PC-9 (cell line): ENCODE data around the gene MED16. TPM values are rescaled to one million over a fixed set of nuclear protein-coding genes. Genes with fewer than 3 reads are reported as not detected.

Experiments used
- BruUV-seq: library from RNA; stranded (reverse); fragments of 400-500 nt; replicated peaks from 2 replicates; lab custom pipeline; 2021; lab: Mats Ljungman, UMichigan
- CTCF ChIA-PET: fragments of 300-600 bp; sonication (Branson Sonifier 250); formaldehyde crosslinking; loops from one replicate; lab custom pipeline; 2022; ENCODE audit warnings: antibody characterized with exemption; lab: Charles Lee
- POLR2A ChIA-PET: fragments of 300-600 bp; sonication (Branson Sonifier 250); formaldehyde crosslinking; loops from one replicate; lab custom pipeline; 2022; ENCODE audit warnings: antibody characterized with exemption; ENCODE audit not compliant: unreplicated experiment; lab: Charles Lee
- DNase-seq, 2 experiments: peaks; one replicate each; pipeline versions ENCODE4 v3.0.0 to v3.0.0-alpha.2; 2015 to 2022; ENCODE audit warnings: mixed read lengths in 1 of 2
- H2AFZ ChIP-seq: fragments of 200-600 bp; sonication (generic); 2 replicates; pipeline ENCODE4 v1.8.1; 2017; ENCODE audit warnings: antibody characterized with exemption
- H3F3A ChIP-seq: fragments of 200-600 bp; sonication (generic); 2 replicates; pipeline ENCODE4 v1.8.1; 2017; ENCODE audit warnings: antibody characterized with exemption, mild to moderate bottlenecking, low read depth; ENCODE audit not compliant: insufficient read depth
- H3K27ac ChIP-seq: fragments of 200-600 bp; sonication (generic); 2 replicates; pipeline ENCODE4 v1.6.1; 2016; ENCODE audit warnings: mixed run types
- H3K27me3 ChIP-seq: fragments of 200-600 bp; sonication (generic); 2 replicates; pipeline ENCODE4 v1.6.1; 2016; ENCODE audit warnings: low read depth, mixed run types; ENCODE audit not compliant: insufficient read depth
- H3K36me3 ChIP-seq: fragments of 200-600 bp; sonication (generic); 2 replicates; pipeline ENCODE4 v1.6.1; 2016; ENCODE audit warnings: low read depth, mixed run types
- H3K4me1 ChIP-seq: fragments of 200-600 bp; sonication (generic); replicated peaks from 2 replicates; pipeline ENCODE4 v1.6.1; 2016; ENCODE audit warnings: mixed run types; ENCODE audit not compliant: insufficient read depth
- H3K4me2 ChIP-seq: fragments of 200-600 bp; sonication (generic); 2 replicates; pipeline ENCODE4 v1.6.1; 2017; ENCODE audit warnings: mixed run types
- H3K4me3 ChIP-seq: fragments of 200-600 bp; sonication (generic); 2 replicates; pipeline ENCODE4 v1.6.1; 2016; ENCODE audit warnings: mixed run types
- H3K79me2 ChIP-seq: fragments of 200-600 bp; sonication (generic); 2 replicates; pipeline ENCODE4 v1.6.1; 2017; ENCODE audit warnings: low read depth, mixed run types
- H3K9me2 ChIP-seq: fragments of 200-600 bp; sonication (generic); 2 replicates; pipeline ENCODE4 v1.8.1; 2017; ENCODE audit warnings: mild to moderate bottlenecking; ENCODE audit not compliant: insufficient read depth
- H3K9me3 ChIP-seq: fragments of 200-600 bp; sonication (generic); 2 replicates; pipeline ENCODE4 v1.8.1; 2016; ENCODE audit warnings: low read depth; ENCODE audit not compliant: insufficient read depth
- H4K20me1 ChIP-seq: fragments of 200-600 bp; sonication (generic); 2 replicates; pipeline ENCODE4 v1.8.1; 2017; ENCODE audit not compliant: insufficient read depth
- CTCF ChIP-seq: fragments of 200-600 bp; sonication (generic); conservative IDR thresholded peaks from 2 replicates; pipeline ENCODE4 v1.6.1; 2017; ENCODE audit warnings: mixed run types, antibody characterized with exemption, mild to moderate bottlenecking, moderate library complexity
- EZH2 ChIP-seq: fragments of 200-600 bp; sonication (generic); IDR thresholded peaks from 2 replicates; pipeline ENCODE4 v1.8.0; 2017; ENCODE audit warnings: antibody characterized with exemption, low read depth
- intact Hi-C: fragments of 100-400 bp; cut with micrococcal nuclease; formaldehyde crosslinking; loops from one replicate; pipeline ENCODE4 v1.10.0; 2022; ENCODE audit not compliant: unreplicated experiment
- total RNA-seq: library from RNA; stranded (reverse); gene quantifications from 2 replicates; pipeline ENCODE4 v1.2.3, GENCODE V29; 2021

The MED16 gene
- total RNA-seq, 1 experiment from 2014 or later: 54.7 TPM

- intact Hi-C loops: no loop called here
- peaks cover 19% of the 10 kb centered on the region; the same call in 1 of the 2 replicates for H3F3A ChIP-seq
- H3K4me2 ChIP-seq: no peak overlapping the region
- peaks cover 12% of the 10 kb centered on the region for H4K20me1 ChIP-seq
- no peaks in the 10 kb centered on the region for H3K9me2 ChIP-seq
- H3K36me3 ChIP-seq: no peaks in the 10 kb centered on the region
- H3K4me3 ChIP-seq: no peak overlapping the region
- H3K27me3 ChIP-seq: no peaks in the 10 kb centered on the region
- CTCF ChIA-PET: interaction anchor here (0.8 kb wide), 1 partner anchor 84 kb away, joined by 4 read pairs; no protein-coding TSS in a partner anchor
- no TSS peak for BruUV-seq
- H2AFZ ChIP-seq: no peak overlapping the region
- H3K27ac ChIP-seq: no peak overlapping the region
- peaks cover 8% of the 10 kb centered on the region; the same call in 1 of the 2 replicates for H3K4me1 ChIP-seq
- POLR2A ChIA-PET: no interaction called here
- H3K79me2 ChIP-seq: no peaks in the 10 kb centered on the region
- H3K9me3 ChIP-seq: no peaks in the 10 kb centered on the region
- no peak for DNase-seq
- no peak for TF ChIP-seq CTCF
- TF ChIP-seq EZH2: no peak
These were observed 16.1 kb downstream of the MED16 start for GRCh38 chr19:876780-877314.

- H3K27ac ChIP-seq: no peak overlapping the region
- no TSS peak for BruUV-seq
- CTCF ChIA-PET: no interaction called here
- TF ChIP-seq CTCF (no peak), EZH2 (no peak)
- peaks cover 25% of the 10 kb centered on the region; the same call in 1 of the 2 replicates for H3F3A ChIP-seq
- no peaks in the 10 kb centered on the region for H3K9me3 ChIP-seq
- no peaks in the 10 kb centered on the region for H3K27me3 ChIP-seq
- intact Hi-C loops: no loop called here
- peaks cover 6% of the 10 kb centered on the region for H4K20me1 ChIP-seq
- no peaks in the 10 kb centered on the region for H3K9me2 ChIP-seq
- H3K36me3 ChIP-seq: no peaks in the 10 kb centered on the region
- DNase-seq: no peak
- POLR2A ChIA-PET: interaction anchor here (0.6 kb wide), 1 partner anchor 46 kb away, joined by 3 read pairs; no protein-coding TSS in a partner anchor
- peaks cover 9% of the 10 kb centered on the region; the same call in 1 of the 2 replicates for H3K4me1 ChIP-seq
- H3K4me2 ChIP-seq: no peak overlapping the region
- H3K4me3 ChIP-seq: no peak overlapping the region
- H2AFZ ChIP-seq: no peak overlapping the region
- H3K79me2 ChIP-seq: no peaks in the 10 kb centered on the region
These were observed 16.9 kb downstream of the MED16 start for GRCh38 chr19:876089-876488.

- no peak for DNase-seq
- Histone ChIP-seq H3K27ac (no peak overlapping the region), H3F3A (peaks cover 26% of the 10 kb centered on the region; the same call in 1 of the 2 replicates), H3K27me3 (no peaks in the 10 kb centered on the region), H2AFZ (no peak overlapping the region), H3K9me3 (no peaks in the 10 kb centered on the region), H3K4me1 (peaks cover 11% of the 10 kb centered on the region; the same call in 1 of the 2 replicates), H3K4me2 (no peak overlapping the region), H3K9me2 (no peaks in the 10 kb centered on the region), H4K20me1 (no peaks in the 10 kb centered on the region; the same call in 1 of the 2 replicates), H3K36me3 (no peaks in the 10 kb centered on the region), H3K79me2 (no peaks in the 10 kb centered on the region), H3K4me3 (no peak overlapping the region)
- POLR2A ChIA-PET: interaction anchor here (0.6 kb wide), 1 partner anchor 46 kb away, joined by 3 read pairs; no protein-coding TSS in a partner anchor
- TF ChIP-seq EZH2: no peak
- no peak for TF ChIP-seq CTCF
- intact Hi-C loops: no loop called here
- CTCF ChIA-PET: interaction anchor here (0.6 kb wide), 1 partner anchor 103 kb away, joined by 5 read pairs; no protein-coding TSS in a partner anchor
- no TSS peak for BruUV-seq
These were observed 17.6 kb downstream of the MED16 start for GRCh38 chr19:875265-875879.
